PC-9 (cell line): ENCODE measurements around the gene SMC4.

Experiments used
- EZH2 ChIP-seq: fragments of 200-600 bp; sonication (generic); IDR thresholded peaks from 2 replicates; pipeline ENCODE4 v1.8.0; 2017; ENCODE audit warnings: antibody characterized with exemption, low read depth
- TF ChIP-seq, protein P1 (sequence below): fragments of 200-600 bp; sonication (generic); conservative IDR thresholded peaks from 2 replicates; pipeline ENCODE4 v1.6.1; 2017; ENCODE audit warnings: mixed run types, antibody characterized with exemption, mild to moderate bottlenecking, moderate library complexity

- TF ChIP-seq, protein P1, sequence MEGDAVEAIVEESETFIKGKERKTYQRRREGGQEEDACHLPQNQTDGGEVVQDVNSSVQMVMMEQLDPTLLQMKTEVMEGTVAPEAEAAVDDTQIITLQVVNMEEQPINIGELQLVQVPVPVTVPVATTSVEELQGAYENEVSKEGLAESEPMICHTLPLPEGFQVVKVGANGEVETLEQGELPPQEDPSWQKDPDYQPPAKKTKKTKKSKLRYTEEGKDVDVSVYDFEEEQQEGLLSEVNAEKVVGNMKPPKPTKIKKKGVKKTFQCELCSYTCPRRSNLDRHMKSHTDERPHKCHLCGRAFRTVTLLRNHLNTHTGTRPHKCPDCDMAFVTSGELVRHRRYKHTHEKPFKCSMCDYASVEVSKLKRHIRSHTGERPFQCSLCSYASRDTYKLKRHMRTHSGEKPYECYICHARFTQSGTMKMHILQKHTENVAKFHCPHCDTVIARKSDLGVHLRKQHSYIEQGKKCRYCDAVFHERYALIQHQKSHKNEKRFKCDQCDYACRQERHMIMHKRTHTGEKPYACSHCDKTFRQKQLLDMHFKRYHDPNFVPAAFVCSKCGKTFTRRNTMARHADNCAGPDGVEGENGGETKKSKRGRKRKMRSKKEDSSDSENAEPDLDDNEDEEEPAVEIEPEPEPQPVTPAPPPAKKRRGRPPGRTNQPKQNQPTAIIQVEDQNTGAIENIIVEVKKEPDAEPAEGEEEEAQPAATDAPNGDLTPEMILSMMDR: no peak
- TF ChIP-seq EZH2: no peak
Observed at GRCh38 chr3:160400030-160400701, 716 bp downstream of the SMC4 start.
